Esophagus squamous epithelium (tissue), 4 donors: ENCODE data around the gene RBBP8NL.

Experiments used
- CTCF ChIP-seq, 6 experiments: fragments of 450-650 bp in 4 of 6; fragments of 200-600 bp in 2 of 6; sonication (generic) in 2 of 6; IDR thresholded peaks; one replicate each; pipeline ENCODE4 v1.5.1; 2016 to 2019; ENCODE audit warnings: antibody characterized with exemption in 6 of 6, mild to moderate bottlenecking in 4 of 6, moderate library complexity in 4 of 6
- POLR2A ChIP-seq, 4 donors: fragments of 450-650 bp; IDR thresholded peaks; one replicate each; pipeline ENCODE4 v1.6.1; 2017; ENCODE audit warnings: antibody characterized with exemption in 4 of 4, mild to moderate bottlenecking in 4 of 4, moderate library complexity in 3 of 4

- TF ChIP-seq CTCF (IDR thresholded peaks at IDR 0.05) (no peak), POLR2A (IDR thresholded peaks at IDR 0.05) (no peak)
Observed at GRCh38 chr20:62422636-62423325, 4.6 kb downstream of the RBBP8NL start.
